HepG2 (cell line): Measurements from ENCODE around the gene ACAD8. TPM values are rescaled to one million over a fixed set of nuclear protein-coding genes. Genes with fewer than 3 reads are reported as not detected.

ENCODE experiments used
- ATAC-seq: fragments of 200-7000 bp; cut with Tn5 transposase; 3 replicates; pipeline ENCODE4 v1.9.1; 2020; ENCODE audit warnings: mild to moderate bottlenecking, moderate library complexity
- BruUV-seq: library from RNA; stranded (reverse); fragments of 400-500 nt; replicated peaks from 2 replicates; lab custom pipeline; 2021; lab: Mats Ljungman, UMichigan
- CTCF ChIA-PET: fragments of 300-600 bp; formaldehyde crosslinking; extraction: SDS; loops from one replicate; lab custom pipeline; 2021; ENCODE audit warnings: low total read pairs, inconsistent platforms, low intra/inter-chr PET ratio; lab: Yijun Ruan, JAX
- POLR2A ChIA-PET: fragments of 350-600 bp; sonication (Branson Sonifier 250); formaldehyde crosslinking; loops from one replicate; lab custom pipeline; 2020; ENCODE audit warnings: antibody characterized with exemption, inconsistent platforms; lab: Yijun Ruan, JAX
- DNase-seq: peaks from one replicate; pipeline ENCODE4 v3.0.0-alpha.2; 2015; ENCODE audit warnings: low spot score
- FAIRE-seq: peaks from 3 replicates; lab custom pipeline; 2011; peaks lifted over from hg19 to GRCh38; lab: Jason Lieb, UNC
- H2AFZ ChIP-seq: one replicate; pipeline ENCODE4 v1.6.1; 2011; ENCODE audit warnings: low read length, inconsistent platforms
- H3K27ac ChIP-seq: fragments of 300-600 bp; 3 replicates; pipeline ENCODE4 v1.8.0; 2011; ENCODE audit warnings: mixed run types, mild to moderate bottlenecking, mixed read lengths, low read length, inconsistent platforms; ENCODE audit not compliant: insufficient read depth; ENCODE audit errors: extremely low read length
- H3K27me3 ChIP-seq, 2 experiments: fragments of 200-600 bp in 1 of 2; 2 replicates in 1 of 2; 3 replicates in 1 of 2; pipeline versions ENCODE4 v1.6.0 to v1.8.0; 2011; ENCODE audit warnings: low read length in 2 of 2, mild to moderate bottlenecking in 2 of 2, moderate library complexity in 2 of 2, inconsistent platforms in 1 of 2; ENCODE audit not compliant: insufficient read depth in 2 of 2, control insufficient read depth in 1 of 2
- H3K36me3 ChIP-seq, 2 experiments: fragments of 200-600 bp in 1 of 2; replicated peaks in 1 of 2; 2 replicates in 1 of 2; 3 replicates in 1 of 2; pipeline versions ENCODE4 v1.5.1 to v1.8.0; 2011; ENCODE audit warnings: low read length in 2 of 2, inconsistent platforms in 1 of 2; ENCODE audit not compliant: insufficient read depth in 2 of 2, control insufficient read depth in 1 of 2
- H3K4me1 ChIP-seq: 2 replicates; pipeline ENCODE4 v1.5.1; 2012; ENCODE audit warnings: low read length, inconsistent platforms; ENCODE audit not compliant: insufficient read depth
- H3K4me2 ChIP-seq: 2 replicates; pipeline ENCODE4 v1.6.0; 2011; ENCODE audit warnings: low read depth, low read length, inconsistent platforms
- H3K4me3 ChIP-seq, 3 experiments: fragments of 200-600 bp in 1 of 3; sonication (generic), shearing (Covaris generic) in 1 of 3; replicated peaks in 1 of 3; 2 replicates each; pipeline ENCODE4 v1.5.1; 2011 to 2016; ENCODE audit warnings: low read length in 3 of 3, inconsistent platforms in 2 of 3, low read depth in 2 of 3, mild to moderate bottlenecking in 2 of 3, control low read depth in 1 of 3, mixed read lengths in 1 of 3; ENCODE audit not compliant: insufficient read depth in 1 of 3
- H3K79me2 ChIP-seq: one replicate; pipeline ENCODE4 v1.6.1; 2011; ENCODE audit warnings: low read length, inconsistent platforms; ENCODE audit not compliant: insufficient read depth
- H3K9ac ChIP-seq: 2 replicates; pipeline ENCODE4 v1.6.0; 2011; ENCODE audit warnings: mild to moderate bottlenecking, low read depth, low read length, inconsistent platforms; ENCODE audit not compliant: insufficient read depth
- H3K9me3 ChIP-seq: 2 replicates; pipeline ENCODE4 v1.5.1; 2012; ENCODE audit warnings: mild to moderate bottlenecking, low read length
- H4K20me1 ChIP-seq: 2 replicates; pipeline ENCODE4 v1.6.0; 2011; ENCODE audit warnings: inconsistent platforms, mild to moderate bottlenecking, low read length, moderate library complexity; ENCODE audit not compliant: insufficient read depth
- FOXK1 ChIP-seq: sonication (generic); formaldehyde crosslinking; IDR thresholded peaks from 2 replicates; pipeline ENCODE4 v1.4.0; 2020; ENCODE audit warnings: low read depth, missing genetic modification reagents, borderline replicate concordance
- NONO ChIP-seq, 2 experiments: fragments of 450-650 bp in 1 of 2; sonication (generic) in 1 of 2; formaldehyde crosslinking in 1 of 2; IDR thresholded peaks in 1 of 2; conservative IDR thresholded peaks in 1 of 2; 2 replicates each; pipeline versions ENCODE4 v1.6.1 to v1.8.0; 2017 to 2022; ENCODE audit warnings: mild to moderate bottlenecking in 1 of 2, missing genetic modification reagents in 1 of 2, moderate library complexity in 1 of 2
- PTBP1 ChIP-seq: fragments of 200-400 bp; formaldehyde crosslinking; IDR thresholded peaks from 2 replicates; pipeline ENCODE4 v1.6.1; 2018; ENCODE audit warnings: low read length, low read depth; ENCODE audit not compliant: poor library complexity, severe bottlenecking
- ZBTB7B ChIP-seq: sonication (generic); formaldehyde crosslinking; IDR thresholded peaks from 2 replicates; pipeline ENCODE4 v1.4.0; 2020; ENCODE audit warnings: missing genetic modification reagents
- ZNF468 ChIP-seq: sonication (generic); formaldehyde crosslinking; IDR thresholded peaks from 2 replicates; pipeline ENCODE4 v1.8.0; 2022; ENCODE audit warnings: mild to moderate bottlenecking, moderate library complexity, missing genetic modification reagents
- WGBS: methylation state at CpG from one replicate; pipeline ENCODE4 v1.1.6; 2017; ENCODE audit warnings: low lambda C conversion rate; 5-methylcytosine and 5-hydroxymethylcytosine counted together
- in situ Hi-C: cut with HindIII; loops from 2 replicates; pipeline ENCODE4 v1.10.0; 2017; ENCODE audit warnings: low pct_unique_long_range_greater_than_20kb; ENCODE audit not compliant: extremely low pct_ligation_motif_present
- intact Hi-C: fragments of 100-400 bp; cut with micrococcal nuclease; formaldehyde crosslinking; loops from one replicate; pipeline ENCODE4 v1.10.0; 2022; ENCODE audit not compliant: unreplicated experiment
- polyA plus RNA-seq, 8 experiments: library from polyadenylated mRNA; depleted of rRNA in 3 of 8; stranded (reverse) in 7 of 8; unstranded in 1 of 8; fragments of >200 nt; fragmentation: Illumina TruSeq in 4 of 8; extraction: Trizol in 4 of 8; gene quantifications; 2 replicates each; pipeline versions ENCODE4 v1.2.1 to v1.2.3, GENCODE V29; 2011 to 2016; ENCODE audit warnings: low read depth in 4 of 8, missing spikeins in 1 of 8, mixed read lengths in 1 of 8; ENCODE audit not compliant: insufficient read depth in 1 of 8
- total RNA-seq, 5 experiments: library from RNA; depleted of rRNA; stranded (reverse); fragments of >200 nt; fragmentation: Illumina TruSeq; extraction: Trizol; gene quantifications; 2 replicates each; pipeline ENCODE4 v1.2.3, GENCODE V29; 2016; ENCODE audit warnings: low read depth in 1 of 5
- TF ChIP-seq, protein P1 (sequence below), 2 experiments: fragments of 450-650 bp in 1 of 2; sonication (generic) in 1 of 2; formaldehyde crosslinking; IDR thresholded peaks; 2 replicates each; pipeline versions ENCODE4 v1.5.0 to v1.8.0; 2020 to 2022; ENCODE audit warnings: mild to moderate bottlenecking in 1 of 2, missing genetic modification reagents in 1 of 2

Gene ACAD8
- total and polyA plus RNA-seq, 2 of the 13 experiments (the other 11 are each of a cell fraction or from before 2014, with no cell fraction given), result 13.5 to 20.3 TPM

DNA sequence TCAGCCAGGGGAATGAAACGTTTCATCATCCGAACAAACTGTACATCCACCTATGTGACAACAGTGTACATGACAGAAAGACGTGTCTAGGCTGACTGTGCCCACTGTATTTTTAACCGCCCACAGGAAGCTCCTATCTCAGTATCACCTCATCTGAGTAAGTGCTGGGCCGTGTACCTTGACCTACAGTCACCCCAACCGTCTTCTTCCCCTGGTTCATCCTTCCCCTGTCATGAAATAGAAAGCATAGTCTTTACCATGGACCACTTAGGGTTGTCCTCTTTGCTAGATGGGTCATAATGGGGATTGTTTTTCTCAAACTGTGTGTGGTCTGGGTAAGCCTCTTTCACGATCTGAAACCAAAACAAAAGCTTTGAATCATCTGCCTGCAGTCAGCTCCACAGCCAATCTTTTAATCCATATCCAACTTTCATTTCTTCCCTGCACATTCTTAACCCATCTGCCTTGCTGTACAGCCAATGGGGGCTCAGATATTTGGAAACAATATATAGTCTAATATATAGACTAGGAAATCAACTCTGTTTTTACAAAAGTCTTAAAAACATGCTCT, 4.4 kb upstream of the ACAD8 start:
- 91% methylated on average over 7 of the region's 7 CpGs for WGBS
- intact Hi-C loops (no loop called here), in situ Hi-C loops (no loop called here)
- H3K36me3 ChIP-seq, result peaks cover 10 to 48% of the 10 kb centered on the region in 2 experiments
- H3K9ac ChIP-seq, result no peak overlapping the region
- no TSS peak for BruUV-seq
- CTCF ChIA-PET, result no interaction called here
- FAIRE-seq (no peak), DNase-seq (no peak), ATAC-seq (no peak)
- no peak overlapping the region for H3K27ac ChIP-seq
- no peaks in the 10 kb centered on the region for H3K9me3 ChIP-seq
- no peaks in the 10 kb centered on the region for H3K27me3 ChIP-seq
- peaks cover 11% of the 10 kb centered on the region for H3K4me1 ChIP-seq
- TF ChIP-seq ZNF468 (CRISPR knock-in tag) (no peak), PTBP1 (no peak), ZBTB7B (CRISPR knock-in tag) (no peak), FOXK1 (CRISPR knock-in tag) (no peak)
- TF ChIP-seq, protein P1, sequence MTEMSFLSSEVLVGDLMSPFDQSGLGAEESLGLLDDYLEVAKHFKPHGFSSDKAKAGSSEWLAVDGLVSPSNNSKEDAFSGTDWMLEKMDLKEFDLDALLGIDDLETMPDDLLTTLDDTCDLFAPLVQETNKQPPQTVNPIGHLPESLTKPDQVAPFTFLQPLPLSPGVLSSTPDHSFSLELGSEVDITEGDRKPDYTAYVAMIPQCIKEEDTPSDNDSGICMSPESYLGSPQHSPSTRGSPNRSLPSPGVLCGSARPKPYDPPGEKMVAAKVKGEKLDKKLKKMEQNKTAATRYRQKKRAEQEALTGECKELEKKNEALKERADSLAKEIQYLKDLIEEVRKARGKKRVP (CRISPR knock-in tag; IDR thresholded peaks at IDR 0.05), result no peak
- H3K4me3 ChIP-seq, result no peak overlapping the region
- H4K20me1 ChIP-seq, result no peaks in the 10 kb centered on the region
- no peak overlapping the region for H3K4me2 ChIP-seq
- H2AFZ ChIP-seq, result no peak overlapping the region
- H3K79me2 ChIP-seq, result peaks cover 11% of the 10 kb centered on the region
- POLR2A ChIA-PET, result no interaction called here

DNA sequence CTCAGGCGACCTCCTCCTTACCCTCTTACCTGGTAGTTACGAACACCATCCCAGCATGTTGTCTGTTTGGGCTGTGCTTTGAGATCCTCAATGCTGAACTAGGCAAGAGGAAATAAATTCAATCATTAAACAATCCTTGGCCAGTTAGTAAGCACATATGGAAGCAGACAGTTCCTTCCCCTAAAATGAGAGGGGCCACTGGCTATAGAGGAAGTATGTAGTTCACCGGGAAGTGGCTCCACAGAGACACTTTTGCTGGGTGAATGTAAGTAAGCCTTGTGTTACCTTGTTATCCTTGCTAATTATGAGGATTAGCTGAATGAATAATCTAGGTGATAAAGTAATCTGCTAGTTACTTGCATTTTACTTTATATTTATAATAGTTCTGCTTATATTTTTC, 3.1 kb upstream of the ACAD8 start:
- DNase-seq, result no peak
- intact Hi-C loops, result no loop called here
- 92% methylated on average over 3 of the region's 3 CpGs for WGBS
- in situ Hi-C loops, result no loop called here
- CTCF ChIA-PET, result no interaction called here
- H3K4me2 ChIP-seq, result no peak overlapping the region
- peaks cover 21% of the 10 kb centered on the region for H3K79me2 ChIP-seq
- no TSS peak for BruUV-seq
- TF ChIP-seq NONO (IDR thresholded peaks at IDR 0.05) (no peak), NONO (CRISPR knock-in tag; conservative IDR thresholded peaks at IDR 0.05) (no peak)
- H3K9ac ChIP-seq, result no peak overlapping the region
- H3K27me3 ChIP-seq, result no peaks in the 10 kb centered on the region
- POLR2A ChIA-PET, result interaction anchor here (1.3 kb wide), 1 partner anchor 26 kb away, joined by 3 read pairs; the partner anchor contains the start of gene NCAPD3
- no peak for ATAC-seq
- H3K4me3 ChIP-seq, result no peak overlapping the region
- no peak overlapping the region for H2AFZ ChIP-seq
- no peaks in the 10 kb centered on the region for H3K9me3 ChIP-seq
- H3K36me3 ChIP-seq, result peaks cover 8 to 47% of the 10 kb centered on the region in 2 experiments
- no peak for FAIRE-seq
- peaks cover 20% of the 10 kb centered on the region for H3K4me1 ChIP-seq
- H4K20me1 ChIP-seq, result no peaks in the 10 kb centered on the region
- H3K27ac ChIP-seq, result no peak overlapping the region
